H1 (cell line): ENCODE data around the gene ADM. TPM values are rescaled to one million over a fixed set of nuclear protein-coding genes. Genes with fewer than 3 reads are reported as not detected.

Source experiments
- CTCF ChIA-PET: fragments of 300-600 bp; sonication (Branson Sonifier 250); formaldehyde crosslinking; loops from one replicate; lab custom pipeline; 2021; ENCODE audit not compliant: partially characterized antibody; lab: Charles Lee
- POLR2A ChIA-PET: fragments of 300-600 bp; sonication (Branson Sonifier 250); formaldehyde crosslinking; loops from one replicate; lab custom pipeline; 2021; ENCODE audit warnings: inconsistent platforms; ENCODE audit not compliant: partially characterized antibody; lab: Charles Lee
- DNase-seq, 2 experiments: peaks; one replicate each; pipeline versions ENCODE4 v3.0.0 to v3.0.0-alpha.2; 2010 to 2022; ENCODE audit warnings: low spot score in 2 of 2, low read depth in 1 of 2, mixed read lengths in 1 of 2
- FAIRE-seq: peaks from 2 replicates; lab custom pipeline; 2011; peaks lifted over from hg19 to GRCh38; lab: Jason Lieb, UNC
- H2AFZ ChIP-seq: 2 replicates; pipeline ENCODE4 v1.8.1; 2012; ENCODE audit warnings: low read length, inconsistent platforms
- H2AK5ac ChIP-seq: 2 replicates; pipeline ENCODE4 v1.6.1; 2013; ENCODE audit warnings: low read depth, low read length
- H2BK120ac ChIP-seq: replicated peaks from 2 replicates; pipeline ENCODE3; 2013; ENCODE audit warnings: low read depth, low read length, inconsistent platforms
- H2BK12ac ChIP-seq: 2 replicates; pipeline ENCODE4 v1.6.1; 2013; ENCODE audit warnings: low read depth, low read length
- H2BK15ac ChIP-seq: 2 replicates; pipeline ENCODE4 v1.6.1; 2013; ENCODE audit warnings: low read length
- H2BK20ac ChIP-seq: 2 replicates; pipeline ENCODE4 v1.6.1; 2013; ENCODE audit warnings: low read length
- H2BK5ac ChIP-seq: 2 replicates; pipeline ENCODE4 v1.6.1; 2013; ENCODE audit warnings: low read depth, low read length
- H3K14ac ChIP-seq: 2 replicates; pipeline ENCODE4 v1.6.1; 2013; ENCODE audit warnings: inconsistent platforms; ENCODE audit not compliant: insufficient read length
- H3K18ac ChIP-seq: 2 replicates; pipeline ENCODE4 v1.6.1; 2013; ENCODE audit warnings: low read length; ENCODE audit errors: extremely low read depth
- H3K23ac ChIP-seq: 2 replicates; pipeline ENCODE4 v1.6.1; 2013; ENCODE audit warnings: inconsistent platforms; ENCODE audit not compliant: insufficient read length
- H3K23me2 ChIP-seq: 2 replicates; pipeline ENCODE4 v1.6.1; 2013; ENCODE audit warnings: low read depth, low read length
- H3K27ac ChIP-seq: 2 replicates; pipeline ENCODE4 v1.6.1; 2011; ENCODE audit warnings: low read depth, low read length, inconsistent platforms
- H3K27me3 ChIP-seq, 4 experiments: replicated peaks in 1 of 4; 1 replicate in 1 of 4; 2 replicates in 3 of 4; pipeline versions ENCODE4 v1.6.1 to v1.8.1; 2011 to 2013; ENCODE audit warnings: low read length in 3 of 4, mild to moderate bottlenecking in 3 of 4, inconsistent platforms in 2 of 4, mixed read lengths in 2 of 4, moderate library complexity in 1 of 4; ENCODE audit not compliant: control insufficient read depth in 3 of 4, insufficient read depth in 3 of 4; ENCODE audit errors: extremely low read depth in 1 of 4
- H3K36me3 ChIP-seq, 4 experiments: 2 replicates each; pipeline versions ENCODE4 v1.6.1 to v1.8.1; 2011 to 2013; ENCODE audit warnings: mild to moderate bottlenecking in 4 of 4, low read length in 3 of 4, moderate library complexity in 2 of 4, control low read depth in 1 of 4, inconsistent platforms in 1 of 4; ENCODE audit not compliant: insufficient read depth in 4 of 4, control insufficient read depth in 2 of 4
- H3K4ac ChIP-seq: replicated peaks from 2 replicates; pipeline ENCODE3; 2013; ENCODE audit warnings: low read length, low read depth, mixed read lengths, inconsistent platforms; ENCODE audit not compliant: insufficient read length
- H3K4me1 ChIP-seq, 4 experiments: replicated peaks in 1 of 4; 1 replicate in 1 of 4; 2 replicates in 3 of 4; pipeline versions ENCODE4 v1.6.1 to v1.8.1; 2011 to 2013; ENCODE audit warnings: low read length in 3 of 4, inconsistent platforms in 2 of 4, mixed read lengths in 1 of 4; ENCODE audit not compliant: insufficient read depth in 4 of 4, control insufficient read depth in 3 of 4
- H3K4me2 ChIP-seq, 2 experiments: 2 replicates each; pipeline versions ENCODE4 v1.6.1 to v1.8.1; 2011 to 2013; ENCODE audit warnings: low read depth in 2 of 2, low read length in 2 of 2, control low read depth in 1 of 2, inconsistent platforms in 1 of 2, mild to moderate bottlenecking in 1 of 2; ENCODE audit not compliant: insufficient read depth in 1 of 2
- H3K4me3 ChIP-seq, 4 experiments: fragments of 200-600, 300-600 bp in 1 of 4; sonication (generic), shearing (Covaris generic), sonication (Bioruptor Twin) in 1 of 4; 2 replicates each; pipeline versions ENCODE4 v1.5.1 to v1.8.1; 2011 to 2016; ENCODE audit warnings: low read length in 4 of 4, low read depth in 3 of 4, control low read depth in 2 of 4, inconsistent platforms in 2 of 4, mild to moderate bottlenecking in 2 of 4, mixed read lengths in 1 of 4, moderate library complexity in 1 of 4; ENCODE audit not compliant: insufficient read depth in 2 of 4; ENCODE audit errors: extremely low read depth in 1 of 4
- H3K56ac ChIP-seq: replicated peaks from 2 replicates; pipeline ENCODE3; 2013; ENCODE audit warnings: low read depth, mild to moderate bottlenecking, mixed read lengths, low read length, inconsistent platforms; ENCODE audit not compliant: insufficient read length
- H3K79me1 ChIP-seq: 2 replicates; pipeline ENCODE4 v1.6.1; 2013; ENCODE audit warnings: low read depth, low read length, control low read depth
- H3K79me2 ChIP-seq, 2 experiments: 2 replicates each; pipeline versions ENCODE4 v1.6.1 to v1.8.1; 2012 to 2013; ENCODE audit warnings: low read length in 2 of 2, mild to moderate bottlenecking in 2 of 2, inconsistent platforms in 1 of 2; ENCODE audit not compliant: insufficient read depth in 2 of 2, control insufficient read depth in 1 of 2
- H3K9ac ChIP-seq, 4 experiments: replicated peaks in 1 of 4; 1 replicate in 1 of 4; 2 replicates in 3 of 4; pipeline versions ENCODE4 v1.6.1 to v1.8.1; 2011 to 2013; ENCODE audit warnings: low read depth in 3 of 4, low read length in 3 of 4, control low read depth in 2 of 4, mild to moderate bottlenecking in 2 of 4, moderate library complexity in 2 of 4, inconsistent platforms in 1 of 4; ENCODE audit errors: extremely low read depth in 1 of 4
- H3K9me3 ChIP-seq, 2 experiments: 2 replicates each; pipeline versions ENCODE4 v1.6.1 to v1.8.1; 2012 to 2013; ENCODE audit warnings: mild to moderate bottlenecking in 2 of 2, moderate library complexity in 2 of 2, control low read depth in 1 of 2, inconsistent platforms in 1 of 2, low read depth in 1 of 2, low read length in 1 of 2, mixed read lengths in 1 of 2; ENCODE audit not compliant: insufficient read depth in 2 of 2
- H4K20me1 ChIP-seq, 2 experiments: replicated peaks in 1 of 2; 2 replicates each; pipeline versions ENCODE3 to v1.8.1; 2011 to 2013; ENCODE audit warnings: inconsistent platforms in 2 of 2, low read length in 2 of 2, mild to moderate bottlenecking in 1 of 2; ENCODE audit not compliant: insufficient read depth in 2 of 2, control insufficient read depth in 1 of 2
- H4K5ac ChIP-seq: 2 replicates; pipeline ENCODE4 v1.6.1; 2013; ENCODE audit warnings: low read length, low read depth, mixed read lengths, inconsistent platforms; ENCODE audit not compliant: insufficient read length
- H4K8ac ChIP-seq: 2 replicates; pipeline ENCODE4 v1.8.0; 2013; ENCODE audit warnings: mild to moderate bottlenecking, moderate library complexity, low read length, inconsistent platforms; ENCODE audit not compliant: insufficient read depth; ENCODE audit errors: extremely low read depth
- H4K91ac ChIP-seq: replicated peaks from 2 replicates; pipeline ENCODE3; 2013; ENCODE audit warnings: low read length, mixed read lengths, inconsistent platforms; ENCODE audit not compliant: insufficient read length
- CHD2 ChIP-seq: IDR thresholded peaks from 2 replicates; pipeline ENCODE4 v1.6.1; 2012; ENCODE audit warnings: low read length, improper control_type of control experiment
- NRF1 ChIP-seq: IDR thresholded peaks from 2 replicates; pipeline ENCODE4 v1.6.1; 2011; ENCODE audit warnings: mild to moderate bottlenecking, low read depth, low read length, improper control_type of control experiment
- POLR2AphosphoS5 ChIP-seq: IDR thresholded peaks from 2 replicates; pipeline ENCODE4 v1.6.1; 2011; ENCODE audit warnings: low read depth, low read length
- RBBP5 ChIP-seq: IDR thresholded peaks from 2 replicates; pipeline ENCODE4 v1.7.1; 2012; ENCODE audit warnings: low read depth, mild to moderate bottlenecking, inconsistent platforms, low read length, moderate library complexity, borderline replicate concordance
- RFX5 ChIP-seq: IDR thresholded peaks from 2 replicates; pipeline ENCODE4 v1.6.1; 2011; ENCODE audit warnings: low read depth, low read length, improper control_type of control experiment, borderline replicate concordance
- RNF2 ChIP-seq: fragments of 200-900, 300-1000 bp; sonication (generic); IDR thresholded peaks from 2 replicates; pipeline ENCODE4 v1.7.1; 2016; ENCODE audit warnings: borderline replicate concordance, low read depth, mild to moderate bottlenecking, antibody characterized with exemption, low read length; ENCODE audit not compliant: poor library complexity, severe bottlenecking; ENCODE audit errors: missing control alignments
- RXRA ChIP-seq: IDR thresholded peaks from 2 replicates; pipeline ENCODE4 v1.6.1; 2011; ENCODE audit warnings: low read depth, mild to moderate bottlenecking, low read length, moderate library complexity; ENCODE audit not compliant: insufficient read depth
- USF2 ChIP-seq: IDR thresholded peaks from 2 replicates; pipeline ENCODE4 v1.6.1; 2011; ENCODE audit warnings: low read length, improper control_type of control experiment
- ZNF274 ChIP-seq: IDR thresholded peaks from 2 replicates; pipeline ENCODE4 v1.7.0; 2012; ENCODE audit warnings: low read length, borderline replicate concordance; ENCODE audit errors: extremely low read depth
- WGBS, 2 experiments: shearing (Covaris generic) in 1 of 2; methylation state at CpG; one replicate each; pipeline versions ENCODE4 v1.1.6 to v1.1.7; 2013 to 2015; ENCODE audit warnings: low lambda C conversion rate in 2 of 2, mixed read lengths in 2 of 2, inconsistent platforms in 1 of 2, low coverage in 1 of 2, missing lambda C conversion rate in 1 of 2; ENCODE audit not compliant: insufficient replicate concordance in 2 of 2, insufficient coverage in 1 of 2, insufficient read length in 1 of 2; ENCODE audit errors: extremely low coverage in 1 of 2, missing lambda C conversion rate in 1 of 2; 5-methylcytosine and 5-hydroxymethylcytosine counted together
- polyA plus RNA-seq, 7 experiments: library from polyadenylated mRNA; depleted of rRNA in 3 of 7; stranded (reverse) in 5 of 7; unstranded in 2 of 7; fragments of >200 nt in 5 of 7; fragments of 200-250 nt in 2 of 7; gene quantifications; 1 replicate in 5 of 7; 2 replicates in 1 of 7; 4 replicates in 1 of 7; pipeline versions ENCODE4 v1.2.1 to v1.2.3, GENCODE V29; 2011 to 2013; ENCODE audit warnings: missing spikeins in 2 of 7, mixed read lengths in 2 of 7
- total RNA-seq: library from RNA; stranded (reverse); fragmentation: NEBNext Ultra II Directional; extraction: Animal tissue kit (Norgen Biotek cat#: 25700); gene quantifications from 2 replicates; pipeline ENCODE4 v1.2.1, GENCODE V29; 2021

The ADM gene
- total and polyA plus RNA-seq, 2 of the 8 experiments (the other 6 are each of a cell fraction or from before 2014, with no cell fraction given): 94.1 to 95.6 TPM

- TF ChIP-seq CHD2 (no peak), RFX5 (no peak), POLR2AphosphoS5 (no peak), USF2 (no peak), RNF2 (no peak), RBBP5 (no peak), NRF1 (no peak), RXRA (no peak), ZNF274 (no peak)
- ChIA-PET CTCF (interaction anchor here (0.6 to 2.1 kb wide), 7 partner anchors 9 to 483 kb away, joined by 3 to 13 read pairs (median 4); partner anchors contain the start of gene RNF141), POLR2A (interaction anchor here (0.6 to 6.8 kb wide), 2 partner anchors 12 to 45 kb away, joined by 3 to 62 read pairs; partner anchors contain the start of gene ADM)
- Histone ChIP-seq H3K79me1 (no peaks in the 10 kb centered on the region), H2BK20ac (peak overlapping the region; percentile 87), H3K4ac (peak overlapping the region; percentile 36), H4K8ac (no peak overlapping the region), H3K9ac (no peak overlapping the region), H3K27me3 (no peaks in the 10 kb centered on the region), H3K23ac (no peak overlapping the region), H4K91ac (peak overlapping the region; percentile 79), H2BK120ac (peak overlapping the region; percentile 7), H4K5ac (no peak overlapping the region), H2BK5ac (peak overlapping the region; percentile 69), H3K4me2 (no peak overlapping the region), H3K79me2 (no peaks in the 10 kb centered on the region), H3K4me1 (peaks cover 2 to 15% (median 8%) of the 10 kb centered on the region in 4 experiments), H3K56ac (no peak overlapping the region), H3K18ac (0 out of 2 replicates have a peak overlapping the region, but pooled peaks have one; percentile 25), H3K14ac (no peak overlapping the region), H2BK12ac (peak overlapping the region; percentile 88; the same call in 1 of the 2 replicates), H3K27ac (no peak overlapping the region), H3K9me3 (no peaks in the 10 kb centered on the region), H4K20me1 (no peaks in the 10 kb centered on the region), H3K4me3 (no peak overlapping the region), H2BK15ac (peak overlapping the region; percentile 100), H2AK5ac (peak overlapping the region; percentile 79; the same call in 1 of the 2 replicates), H2AFZ (no peak overlapping the region), H3K36me3 (no peaks in the 10 kb centered on the region), H3K23me2 (no peaks in the 10 kb centered on the region)
- WGBS, 2 experiments: 92% methylated on average over 5 of the region's 5 CpGs; no CpG with 5 or more reads in 1 of the 2 experiments
- no peak for DNase-seq
- no peak for FAIRE-seq
These were observed 13.1 kb downstream of the ADM start for GRCh38 chr11:10317776-10318526.
